Effector CD8-positive, alpha-beta T cell (primary cell): ENCODE results near the gene PXK.

Source experiments
- DNase-seq: peaks from one replicate; lab custom pipeline; 2025; lab: John Stamatoyannopoulos, UW

PXK gene

GRCh38 chr3:58383904-58384303 lies 51.2 kb downstream of the PXK start:
- no peak for DNase-seq

GRCh38 chr3:58384381-58385090 lies 51.8 kb downstream of the PXK start:
- DNase-seq = no peak

- no peak for DNase-seq
Observed at GRCh38 chr3:58386626-58387365, 54.1 kb downstream of the PXK start.

- no peak for DNase-seq
Observed at GRCh38 chr3:58387650-58388546, 55.2 kb downstream of the PXK start.

DNA sequence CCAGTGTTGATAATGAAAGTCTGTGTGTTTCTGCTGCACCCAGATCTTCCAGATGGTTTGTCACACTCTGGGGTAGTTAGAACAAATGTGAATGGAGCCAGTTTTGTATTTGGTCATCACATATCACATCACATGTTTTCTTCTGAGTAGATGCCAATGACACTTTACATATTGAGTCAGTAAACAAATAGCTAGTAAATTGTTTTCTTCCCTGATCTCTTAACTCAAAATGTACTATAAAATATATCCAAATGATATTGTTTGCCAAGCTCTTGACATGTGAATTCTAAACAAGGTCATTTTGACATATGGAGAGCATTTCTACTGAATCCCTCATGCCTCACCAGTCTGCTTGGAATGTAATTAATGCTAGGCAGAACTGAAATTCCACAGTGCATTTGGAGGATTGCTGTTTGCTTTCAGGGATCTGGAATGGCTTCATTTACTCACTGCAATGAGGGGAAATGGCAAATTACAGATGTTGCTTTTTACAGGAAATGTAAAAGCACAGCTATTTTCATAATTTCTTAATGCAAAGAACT lies 55.9 kb downstream of the PXK start:
- DNase-seq = no peak

DNA sequence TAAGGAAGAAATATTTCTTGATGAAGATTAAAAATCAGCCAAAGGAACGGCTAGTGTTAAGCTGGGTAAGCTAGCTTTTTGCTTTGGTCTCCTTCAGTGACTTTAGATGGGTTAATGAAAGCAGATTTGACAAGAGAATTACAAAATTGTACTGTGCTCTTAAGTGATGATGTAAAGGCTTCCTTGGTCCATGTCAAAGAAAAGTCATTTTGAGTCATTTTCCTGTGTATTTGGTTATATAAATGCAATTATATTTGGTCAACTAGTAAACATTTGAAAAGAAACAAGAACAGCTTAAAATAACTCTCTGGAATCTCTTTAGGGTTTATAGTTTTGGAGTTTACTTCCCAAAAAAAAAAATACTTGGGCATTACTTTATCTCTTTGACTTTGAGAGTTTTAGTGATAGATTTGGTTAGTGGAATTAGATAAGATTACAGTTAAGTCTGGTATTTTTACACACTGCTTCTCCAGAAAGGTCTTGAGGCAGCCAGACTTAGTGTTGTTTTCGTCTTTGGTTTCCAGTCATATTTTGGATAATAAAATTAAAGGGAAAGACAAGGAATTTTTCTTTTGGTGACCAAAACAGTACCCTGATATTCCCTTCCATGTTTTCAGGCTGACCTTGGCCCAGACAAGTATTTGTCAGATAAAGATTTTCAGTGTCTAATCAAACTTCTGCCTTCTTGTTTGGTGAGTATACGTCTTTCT lies 58.6 kb downstream of the PXK start:
- no peak for DNase-seq

DNA sequence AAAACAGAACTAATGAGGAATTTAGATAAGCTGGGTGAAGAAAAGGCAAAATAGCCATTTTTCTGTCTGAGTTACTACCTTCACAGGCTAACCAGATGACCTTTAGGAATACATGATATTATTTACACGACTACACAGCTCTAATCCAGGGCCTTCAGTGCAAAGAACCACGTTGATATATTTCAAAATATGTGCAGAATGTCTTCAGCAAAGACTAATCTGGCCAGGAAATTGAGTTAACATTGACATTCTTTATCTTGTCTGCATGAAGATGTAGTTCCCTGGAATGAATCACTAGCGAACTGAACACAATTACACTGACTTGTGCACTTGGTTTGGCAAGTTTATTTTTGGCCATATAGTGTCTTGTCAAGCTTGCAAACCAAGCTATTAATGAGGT lies 59.5 kb downstream of the PXK start:
- DNase-seq = no peak

- no peak for DNase-seq
Observed at GRCh38 chr3:58394339-58394738, 61.6 kb downstream of the PXK start.

DNA sequence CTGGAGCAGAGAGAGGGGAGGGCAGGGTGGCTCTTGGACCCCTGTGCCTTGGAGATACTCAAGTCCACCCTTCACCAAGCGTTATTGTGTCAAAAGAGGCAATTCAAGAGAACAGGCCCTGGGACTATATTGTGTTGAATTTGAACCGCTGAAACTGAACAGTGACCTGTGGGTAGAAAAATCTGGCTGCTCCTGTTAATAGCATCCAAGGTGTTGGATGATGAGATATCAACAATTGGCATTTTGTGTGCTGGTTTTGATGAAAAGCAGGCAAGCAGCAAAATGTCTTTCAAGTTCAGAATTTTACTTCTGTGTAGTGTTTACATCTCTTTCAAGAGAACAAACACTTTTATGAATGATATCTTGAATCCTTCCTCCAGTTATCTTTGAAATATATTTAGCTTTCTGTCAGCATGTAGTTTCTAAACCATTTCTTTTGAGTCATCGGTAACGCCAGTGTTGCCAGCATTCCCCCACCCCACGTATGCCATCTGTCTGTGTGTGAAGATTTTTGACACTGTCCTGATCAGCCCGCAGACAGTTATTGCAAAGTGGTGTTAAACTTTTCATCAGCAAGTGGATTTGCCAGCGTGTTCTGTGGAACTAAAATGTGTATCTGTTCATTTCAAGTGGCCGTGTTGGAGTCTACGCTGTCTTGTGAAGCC lies 66.1 kb downstream of the PXK start:
- no peak for DNase-seq

DNA sequence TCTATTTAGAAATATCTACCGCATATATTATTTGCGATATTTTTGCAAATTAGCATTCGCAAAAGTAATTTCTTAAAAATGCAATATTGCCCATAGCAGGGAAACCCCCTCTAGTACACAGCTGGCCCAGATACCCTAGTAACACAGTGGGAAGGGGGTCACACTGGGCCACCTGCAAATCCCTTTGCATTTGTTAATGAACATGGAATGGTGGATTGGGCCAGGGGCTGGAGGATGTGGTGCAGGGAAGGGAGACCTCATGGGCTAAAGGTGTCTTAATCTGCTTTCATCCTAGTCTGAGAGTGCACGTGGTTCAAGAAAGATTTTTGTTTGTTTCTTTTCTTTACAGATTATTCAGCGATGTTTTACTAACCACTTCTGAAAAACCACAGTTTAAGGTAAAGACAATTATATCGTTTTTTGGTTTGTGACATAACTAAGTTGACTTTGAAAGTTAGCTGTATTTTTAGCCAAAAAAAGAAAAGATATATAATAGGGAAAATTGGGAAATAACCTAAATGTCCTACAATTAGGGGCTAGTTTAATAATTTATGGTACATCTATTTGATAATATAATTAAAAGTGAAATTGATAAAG lies 70.9 kb downstream of the PXK start:
- no peak for DNase-seq

DNA sequence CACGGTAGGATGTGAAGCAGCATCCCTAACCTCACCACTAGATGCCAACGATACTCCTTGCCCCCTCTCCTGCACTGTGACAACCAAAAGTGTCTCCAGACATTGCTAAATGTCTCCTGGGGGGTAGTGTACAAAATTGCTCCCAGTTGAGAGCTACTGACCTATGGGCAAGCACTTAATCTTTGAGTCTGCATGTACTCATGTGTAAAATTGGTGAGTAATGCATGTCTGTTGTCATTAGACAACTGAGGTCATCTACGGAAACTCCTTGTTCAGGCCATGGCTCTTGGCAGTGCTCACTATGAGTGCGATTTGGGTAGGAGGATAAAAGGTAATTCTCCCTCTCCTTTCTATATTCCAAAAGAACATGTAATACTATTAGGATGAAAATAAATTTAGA lies 71.7 kb downstream of the PXK start:
- no peak for DNase-seq

- no peak for DNase-seq
Observed at GRCh38 chr3:58408906-58409305, 76.2 kb downstream of the PXK start.

DNA sequence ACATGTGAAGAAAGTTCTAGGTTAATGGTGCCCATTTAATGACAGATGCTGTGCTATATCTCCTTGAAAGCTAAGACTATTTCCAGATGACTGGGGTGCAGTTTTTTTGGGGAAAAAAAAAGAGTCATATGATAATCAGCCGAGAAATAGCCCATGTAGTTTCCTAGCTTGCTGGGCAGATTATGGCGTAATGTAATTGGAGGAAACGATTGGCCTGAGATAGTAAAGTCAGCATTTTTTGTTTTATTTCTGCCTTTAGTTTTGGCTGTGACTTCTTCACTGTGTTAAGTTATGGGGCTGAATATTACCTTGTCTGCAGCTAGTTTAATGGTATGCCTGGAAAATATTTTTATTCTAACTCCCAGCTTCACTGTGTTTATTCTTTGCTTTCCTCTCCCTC lies 77.0 kb downstream of the PXK start:
- DNase-seq = no peak

DNA sequence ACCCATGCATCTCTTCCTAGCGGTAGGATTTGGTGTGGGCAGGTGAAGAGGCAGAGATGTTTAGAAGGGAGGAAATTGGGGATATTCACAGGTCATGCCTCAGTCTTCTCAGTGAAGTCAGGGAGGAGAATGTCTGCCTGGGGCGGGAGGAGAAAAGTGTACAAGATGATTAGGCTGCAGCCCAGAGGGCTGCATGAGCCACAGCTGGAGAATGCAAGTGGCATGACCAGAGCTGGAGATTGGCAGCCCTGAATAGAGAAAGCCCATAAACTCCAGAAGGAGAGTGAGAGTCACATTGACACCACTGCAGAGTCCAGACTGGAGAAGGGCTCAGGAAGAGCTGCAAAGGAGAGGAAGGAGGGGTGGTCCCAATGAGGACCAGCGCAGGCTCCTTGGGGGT lies 78.3 kb downstream of the PXK start:
- no peak for DNase-seq

DNA sequence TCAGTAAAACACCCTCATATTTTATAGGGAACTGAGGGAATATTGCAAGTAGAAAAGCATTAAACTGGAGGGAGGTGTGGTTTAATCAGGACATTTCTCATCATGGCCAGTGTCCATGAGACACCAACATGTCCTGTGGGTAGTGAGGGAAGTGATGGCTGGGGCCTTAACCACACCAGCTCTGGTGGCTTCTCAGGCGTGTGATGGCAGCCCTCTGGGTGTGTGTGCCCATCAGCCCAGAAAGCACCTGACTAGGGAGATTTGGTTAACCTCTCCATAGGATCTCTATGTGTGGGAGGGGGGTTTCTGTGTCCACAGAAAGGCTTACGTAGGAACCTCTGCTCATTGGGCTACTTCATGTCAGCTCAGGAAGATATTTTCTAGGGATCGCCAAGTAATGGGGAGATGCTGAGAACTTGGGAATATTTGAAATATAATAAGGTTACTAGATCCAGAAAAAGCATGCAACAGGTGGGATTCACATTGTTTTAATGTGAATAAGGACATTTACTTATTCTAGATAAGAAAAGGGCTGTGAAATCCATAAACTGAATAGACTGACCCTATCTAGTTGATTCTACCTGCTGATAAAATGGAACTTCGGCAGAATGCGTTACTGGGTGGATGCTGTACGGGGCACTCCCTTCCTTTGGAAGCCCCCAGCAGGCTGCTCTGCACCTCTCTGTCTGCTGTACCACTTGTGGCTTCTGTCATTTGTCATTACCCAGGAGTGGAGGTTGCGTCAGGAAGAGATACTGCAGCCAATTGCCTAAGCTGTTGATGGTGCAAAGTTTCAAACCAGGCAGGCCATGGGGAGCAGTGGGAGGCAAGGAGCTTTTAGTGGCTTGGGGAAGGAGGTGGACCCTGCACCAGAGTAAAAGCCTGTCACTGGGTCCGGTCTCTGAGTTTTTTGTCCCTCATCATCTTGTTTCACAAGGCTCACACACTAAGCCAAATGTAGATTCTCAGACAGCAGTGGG lies 79.4 kb downstream of the PXK start:
- no peak for DNase-seq

GRCh38 chr3:58414538-58415197 lies 82.0 kb downstream of the PXK start:
- peak; percentile 4 for DNase-seq

DNA sequence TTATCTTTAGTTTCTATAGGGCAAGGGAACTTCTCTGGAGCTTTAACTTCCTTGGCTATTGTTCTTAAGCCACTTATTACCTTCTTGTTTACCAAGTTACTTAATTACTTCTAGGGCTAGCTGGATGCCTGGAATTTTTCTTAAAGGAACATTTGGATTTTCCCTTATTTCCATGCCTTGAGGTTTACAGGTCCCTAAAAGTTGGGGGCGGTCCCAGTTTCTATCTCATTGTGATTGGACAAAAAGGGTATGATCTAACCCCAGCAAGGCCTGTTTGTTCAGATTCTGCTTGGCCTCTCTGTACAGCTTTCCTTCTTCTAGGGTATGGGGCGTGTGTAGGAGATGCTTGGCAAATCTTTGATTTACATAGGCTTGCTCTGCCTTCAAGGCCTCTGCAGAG lies 83.5 kb downstream of the PXK start:
- no peak for DNase-seq

- no peak for DNase-seq
Observed at GRCh38 chr3:58417075-58417474, 84.4 kb downstream of the PXK start.

DNA sequence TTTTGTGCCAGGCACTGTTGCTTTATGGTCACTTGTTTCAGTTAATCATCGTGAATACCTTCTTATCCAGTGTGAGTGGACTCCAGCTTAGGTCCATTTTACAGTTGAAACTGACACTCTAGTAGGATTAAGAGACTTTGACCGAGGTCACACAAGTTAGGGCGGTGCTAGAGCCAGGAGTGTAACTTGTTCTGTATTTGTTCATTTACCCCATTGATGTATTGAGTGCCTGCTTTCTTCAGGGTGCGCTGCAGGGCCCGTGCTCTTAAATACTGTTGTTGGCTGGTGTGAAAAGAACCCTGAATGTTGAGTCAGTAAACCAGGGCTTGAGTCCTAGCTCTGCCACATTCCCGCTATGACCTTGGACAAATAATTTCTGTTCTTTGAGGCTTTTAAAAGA lies 85.5 kb downstream of the PXK start:
- no peak for DNase-seq
